HCT116 (cell line): ENCODE measurements around the gene GMDS.
"Not testable (repeated sequence)": the region's sequence is repeated elsewhere in the genome, so short reads cannot be mapped to it uniquely, and the experiment has no call there.

ENCODE experiments used
- FOSL1 ChIP-seq: IDR thresholded peaks from 2 replicates; pipeline ENCODE4 v1.6.1; 2012; ENCODE audit warnings: low read depth
- JUND ChIP-seq: IDR thresholded peaks from 2 replicates; pipeline ENCODE4 v1.6.1; 2012
- POLR2A ChIP-seq: IDR thresholded peaks from 2 replicates; pipeline ENCODE4 v1.7.0; 2011; ENCODE audit warnings: borderline replicate concordance; ENCODE audit not compliant: insufficient read depth, insufficient read length; ENCODE audit errors: extremely low read depth
- POLR2AphosphoS5 ChIP-seq: IDR thresholded peaks from 2 replicates; pipeline ENCODE4 v1.6.1; 2011; ENCODE audit warnings: mild to moderate bottlenecking, low read depth, low read length, moderate library complexity
- SP1 ChIP-seq: IDR thresholded peaks from 2 replicates; pipeline ENCODE4 v1.6.1; 2012; ENCODE audit warnings: low read depth
- TCF7L2 ChIP-seq: IDR thresholded peaks from 2 replicates; pipeline ENCODE4 v1.7.0; 2011; ENCODE audit warnings: borderline replicate concordance, inconsistent platforms; ENCODE audit not compliant: insufficient read depth, insufficient read length; ENCODE audit errors: extremely low read depth
- ZNF274 ChIP-seq: fragments of 200-500 bp; sonication (Bioruptor generic); IDR thresholded peaks from 2 replicates; pipeline ENCODE4 v1.6.1; 2014; ENCODE audit warnings: mild to moderate bottlenecking, low read depth, low read length, inconsistent platforms
- TF ChIP-seq, protein P1 (sequence below), 3 experiments: fragments of 200-600 bp in 1 of 3; sonication (generic) in 1 of 3; IDR thresholded peaks in 2 of 3; conservative IDR thresholded peaks in 1 of 3; 2 replicates each; pipeline ENCODE4 v1.5.1; 2012 to 2017; ENCODE audit warnings: low read depth in 2 of 3, low read length in 2 of 3, antibody characterized with exemption in 1 of 3, borderline replicate concordance in 1 of 3, control low read depth in 1 of 3, mild to moderate bottlenecking in 1 of 3, mixed read lengths in 1 of 3, mixed run types in 1 of 3, moderate library complexity in 1 of 3; ENCODE audit not compliant: insufficient read depth in 1 of 3
- TF ChIP-seq, protein P2 (sequence below): IDR thresholded peaks from 2 replicates; pipeline ENCODE4 v1.6.1; 2012; ENCODE audit warnings: low read depth

DNA sequence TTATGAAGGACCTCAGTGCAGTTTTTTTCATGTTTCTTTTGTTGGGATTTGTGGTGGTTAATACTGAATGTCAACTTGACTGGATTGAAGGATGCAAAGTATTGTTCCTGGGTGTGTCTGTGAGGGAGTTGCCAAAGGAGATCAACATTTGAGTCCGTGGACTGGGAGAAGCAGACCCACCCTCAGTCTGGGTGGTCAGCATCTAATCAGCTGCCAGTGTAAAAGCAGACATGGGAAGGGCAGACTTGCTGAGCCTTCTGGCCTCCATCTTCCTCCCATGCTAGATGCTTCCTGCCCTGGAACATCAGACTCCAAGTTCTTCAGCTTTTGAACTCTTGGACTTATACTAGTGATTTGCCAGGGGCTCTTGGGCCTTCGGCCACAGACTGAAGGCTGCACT is 553.6 kb downstream of the GMDS start:
- TF ChIP-seq, protein P1, sequence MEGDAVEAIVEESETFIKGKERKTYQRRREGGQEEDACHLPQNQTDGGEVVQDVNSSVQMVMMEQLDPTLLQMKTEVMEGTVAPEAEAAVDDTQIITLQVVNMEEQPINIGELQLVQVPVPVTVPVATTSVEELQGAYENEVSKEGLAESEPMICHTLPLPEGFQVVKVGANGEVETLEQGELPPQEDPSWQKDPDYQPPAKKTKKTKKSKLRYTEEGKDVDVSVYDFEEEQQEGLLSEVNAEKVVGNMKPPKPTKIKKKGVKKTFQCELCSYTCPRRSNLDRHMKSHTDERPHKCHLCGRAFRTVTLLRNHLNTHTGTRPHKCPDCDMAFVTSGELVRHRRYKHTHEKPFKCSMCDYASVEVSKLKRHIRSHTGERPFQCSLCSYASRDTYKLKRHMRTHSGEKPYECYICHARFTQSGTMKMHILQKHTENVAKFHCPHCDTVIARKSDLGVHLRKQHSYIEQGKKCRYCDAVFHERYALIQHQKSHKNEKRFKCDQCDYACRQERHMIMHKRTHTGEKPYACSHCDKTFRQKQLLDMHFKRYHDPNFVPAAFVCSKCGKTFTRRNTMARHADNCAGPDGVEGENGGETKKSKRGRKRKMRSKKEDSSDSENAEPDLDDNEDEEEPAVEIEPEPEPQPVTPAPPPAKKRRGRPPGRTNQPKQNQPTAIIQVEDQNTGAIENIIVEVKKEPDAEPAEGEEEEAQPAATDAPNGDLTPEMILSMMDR (IDR thresholded peaks at IDR 0.05 in 2 of 3, conservative IDR thresholded peaks at IDR 0.05 in 1 of 3; ENCODE audit: borderline replicate concordance in 1 of 3, insufficient read depth in 1 of 3, low read depth in 2 of 3, low read length in 2 of 3): not testable (repeated sequence)
- not testable (repeated sequence) for TF ChIP-seq JUND, ZNF274, POLR2AphosphoS5, SP1, FOSL1, TCF7L2, POLR2A
- TF ChIP-seq, protein P2, sequence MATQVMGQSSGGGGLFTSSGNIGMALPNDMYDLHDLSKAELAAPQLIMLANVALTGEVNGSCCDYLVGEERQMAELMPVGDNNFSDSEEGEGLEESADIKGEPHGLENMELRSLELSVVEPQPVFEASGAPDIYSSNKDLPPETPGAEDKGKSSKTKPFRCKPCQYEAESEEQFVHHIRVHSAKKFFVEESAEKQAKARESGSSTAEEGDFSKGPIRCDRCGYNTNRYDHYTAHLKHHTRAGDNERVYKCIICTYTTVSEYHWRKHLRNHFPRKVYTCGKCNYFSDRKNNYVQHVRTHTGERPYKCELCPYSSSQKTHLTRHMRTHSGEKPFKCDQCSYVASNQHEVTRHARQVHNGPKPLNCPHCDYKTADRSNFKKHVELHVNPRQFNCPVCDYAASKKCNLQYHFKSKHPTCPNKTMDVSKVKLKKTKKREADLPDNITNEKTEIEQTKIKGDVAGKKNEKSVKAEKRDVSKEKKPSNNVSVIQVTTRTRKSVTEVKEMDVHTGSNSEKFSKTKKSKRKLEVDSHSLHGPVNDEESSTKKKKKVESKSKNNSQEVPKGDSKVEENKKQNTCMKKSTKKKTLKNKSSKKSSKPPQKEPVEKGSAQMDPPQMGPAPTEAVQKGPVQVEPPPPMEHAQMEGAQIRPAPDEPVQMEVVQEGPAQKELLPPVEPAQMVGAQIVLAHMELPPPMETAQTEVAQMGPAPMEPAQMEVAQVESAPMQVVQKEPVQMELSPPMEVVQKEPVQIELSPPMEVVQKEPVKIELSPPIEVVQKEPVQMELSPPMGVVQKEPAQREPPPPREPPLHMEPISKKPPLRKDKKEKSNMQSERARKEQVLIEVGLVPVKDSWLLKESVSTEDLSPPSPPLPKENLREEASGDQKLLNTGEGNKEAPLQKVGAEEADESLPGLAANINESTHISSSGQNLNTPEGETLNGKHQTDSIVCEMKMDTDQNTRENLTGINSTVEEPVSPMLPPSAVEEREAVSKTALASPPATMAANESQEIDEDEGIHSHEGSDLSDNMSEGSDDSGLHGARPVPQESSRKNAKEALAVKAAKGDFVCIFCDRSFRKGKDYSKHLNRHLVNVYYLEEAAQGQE: not testable (repeated sequence)
